HepG2 (cell line): Measurements from ENCODE around the gene SDK2. TPM values are rescaled to one million over a fixed set of nuclear protein-coding genes. Genes with fewer than 3 reads are reported as not detected.

Source experiments
- ATAC-seq: fragments of 200-7000 bp; cut with Tn5 transposase; 3 replicates; pipeline ENCODE4 v1.9.1; 2020; ENCODE audit warnings: mild to moderate bottlenecking, moderate library complexity
- BruUV-seq: library from RNA; stranded (reverse); fragments of 400-500 nt; replicated peaks from 2 replicates; lab custom pipeline; 2021; lab: Mats Ljungman, UMichigan
- CTCF ChIA-PET: fragments of 300-600 bp; formaldehyde crosslinking; extraction: SDS; loops from one replicate; lab custom pipeline; 2021; ENCODE audit warnings: low total read pairs, inconsistent platforms, low intra/inter-chr PET ratio; lab: Yijun Ruan, JAX
- POLR2A ChIA-PET: fragments of 350-600 bp; sonication (Branson Sonifier 250); formaldehyde crosslinking; loops from one replicate; lab custom pipeline; 2020; ENCODE audit warnings: antibody characterized with exemption, inconsistent platforms; lab: Yijun Ruan, JAX
- DNase-seq: peaks from one replicate; pipeline ENCODE4 v3.0.0-alpha.2; 2015; ENCODE audit warnings: low spot score
- FAIRE-seq: peaks from 3 replicates; lab custom pipeline; 2011; peaks lifted over from hg19 to GRCh38; lab: Jason Lieb, UNC
- H2AFZ ChIP-seq: one replicate; pipeline ENCODE4 v1.6.1; 2011; ENCODE audit warnings: low read length, inconsistent platforms
- H3K27ac ChIP-seq: fragments of 300-600 bp; 3 replicates; pipeline ENCODE4 v1.8.0; 2011; ENCODE audit warnings: mixed run types, mild to moderate bottlenecking, mixed read lengths, low read length, inconsistent platforms; ENCODE audit not compliant: insufficient read depth; ENCODE audit errors: extremely low read length
- H3K27me3 ChIP-seq, 2 experiments: fragments of 200-600 bp in 1 of 2; 2 replicates in 1 of 2; 3 replicates in 1 of 2; pipeline versions ENCODE4 v1.6.0 to v1.8.0; 2011; ENCODE audit warnings: low read length in 2 of 2, mild to moderate bottlenecking in 2 of 2, moderate library complexity in 2 of 2, inconsistent platforms in 1 of 2; ENCODE audit not compliant: insufficient read depth in 2 of 2, control insufficient read depth in 1 of 2
- H3K36me3 ChIP-seq, 2 experiments: fragments of 200-600 bp in 1 of 2; replicated peaks in 1 of 2; 2 replicates in 1 of 2; 3 replicates in 1 of 2; pipeline versions ENCODE4 v1.5.1 to v1.8.0; 2011; ENCODE audit warnings: low read length in 2 of 2, inconsistent platforms in 1 of 2; ENCODE audit not compliant: insufficient read depth in 2 of 2, control insufficient read depth in 1 of 2
- H3K4me1 ChIP-seq: 2 replicates; pipeline ENCODE4 v1.5.1; 2012; ENCODE audit warnings: low read length, inconsistent platforms; ENCODE audit not compliant: insufficient read depth
- H3K4me2 ChIP-seq: 2 replicates; pipeline ENCODE4 v1.6.0; 2011; ENCODE audit warnings: low read depth, low read length, inconsistent platforms
- H3K4me3 ChIP-seq, 3 experiments: fragments of 200-600 bp in 1 of 3; sonication (generic), shearing (Covaris generic) in 1 of 3; replicated peaks in 1 of 3; 2 replicates each; pipeline ENCODE4 v1.5.1; 2011 to 2016; ENCODE audit warnings: low read length in 3 of 3, inconsistent platforms in 2 of 3, low read depth in 2 of 3, mild to moderate bottlenecking in 2 of 3, control low read depth in 1 of 3, mixed read lengths in 1 of 3; ENCODE audit not compliant: insufficient read depth in 1 of 3
- H3K79me2 ChIP-seq: one replicate; pipeline ENCODE4 v1.6.1; 2011; ENCODE audit warnings: low read length, inconsistent platforms; ENCODE audit not compliant: insufficient read depth
- H3K9ac ChIP-seq: 2 replicates; pipeline ENCODE4 v1.6.0; 2011; ENCODE audit warnings: mild to moderate bottlenecking, low read depth, low read length, inconsistent platforms; ENCODE audit not compliant: insufficient read depth
- H3K9me3 ChIP-seq: 2 replicates; pipeline ENCODE4 v1.5.1; 2012; ENCODE audit warnings: mild to moderate bottlenecking, low read length
- H4K20me1 ChIP-seq: 2 replicates; pipeline ENCODE4 v1.6.0; 2011; ENCODE audit warnings: inconsistent platforms, mild to moderate bottlenecking, low read length, moderate library complexity; ENCODE audit not compliant: insufficient read depth
- NFIC ChIP-seq: IDR thresholded peaks from 2 replicates; pipeline ENCODE4 v1.6.1; 2012; ENCODE audit warnings: mild to moderate bottlenecking, low read length, inconsistent platforms
- PCBP2 ChIP-seq: fragments of 200-400 bp; formaldehyde crosslinking; optimal IDR thresholded peaks from 2 replicates; pipeline ENCODE3; 2018; ENCODE audit warnings: low read length, low read depth; ENCODE audit not compliant: poor library complexity, severe bottlenecking
- SAP130 ChIP-seq: IDR thresholded peaks from 2 replicates; pipeline ENCODE4 v1.6.1; 2016; ENCODE audit warnings: low read depth
- STAT6 ChIP-seq: sonication (generic); formaldehyde crosslinking; IDR thresholded peaks from 2 replicates; pipeline ENCODE4 v1.4.0; 2020; ENCODE audit warnings: missing genetic modification reagents, mild to moderate bottlenecking, borderline replicate concordance
- ZNF567 ChIP-seq: sonication (generic); formaldehyde crosslinking; IDR thresholded peaks from 2 replicates; pipeline ENCODE4 v1.8.1; 2023; ENCODE audit warnings: mild to moderate bottlenecking, missing genetic modification reagents, borderline replicate concordance
- ZXDC ChIP-seq: sonication (generic); formaldehyde crosslinking; IDR thresholded peaks from 2 replicates; pipeline ENCODE4 v1.5.0; 2020; ENCODE audit warnings: mild to moderate bottlenecking, missing genetic modification reagents
- WGBS: methylation state at CpG from one replicate; pipeline ENCODE4 v1.1.6; 2017; ENCODE audit warnings: low lambda C conversion rate; 5-methylcytosine and 5-hydroxymethylcytosine counted together
- in situ Hi-C: cut with HindIII; loops from 2 replicates; pipeline ENCODE4 v1.10.0; 2017; ENCODE audit warnings: low pct_unique_long_range_greater_than_20kb; ENCODE audit not compliant: extremely low pct_ligation_motif_present
- intact Hi-C: fragments of 100-400 bp; cut with micrococcal nuclease; formaldehyde crosslinking; loops from one replicate; pipeline ENCODE4 v1.10.0; 2022; ENCODE audit not compliant: unreplicated experiment
- polyA plus RNA-seq, 8 experiments: library from polyadenylated mRNA; depleted of rRNA in 3 of 8; stranded (reverse) in 7 of 8; unstranded in 1 of 8; fragments of >200 nt; fragmentation: Illumina TruSeq in 4 of 8; extraction: Trizol in 4 of 8; gene quantifications; 2 replicates each; pipeline versions ENCODE4 v1.2.1 to v1.2.3, GENCODE V29; 2011 to 2016; ENCODE audit warnings: low read depth in 4 of 8, missing spikeins in 1 of 8, mixed read lengths in 1 of 8; ENCODE audit not compliant: insufficient read depth in 1 of 8
- total RNA-seq, 5 experiments: library from RNA; depleted of rRNA; stranded (reverse); fragments of >200 nt; fragmentation: Illumina TruSeq; extraction: Trizol; gene quantifications; 2 replicates each; pipeline ENCODE4 v1.2.3, GENCODE V29; 2016; ENCODE audit warnings: low read depth in 1 of 5
- TF ChIP-seq, protein P1 (sequence below): sonication (generic); formaldehyde crosslinking; IDR thresholded peaks from 2 replicates; pipeline ENCODE4 v1.4.0; 2020; ENCODE audit warnings: missing genetic modification reagents
- TF ChIP-seq, protein P2 (sequence below): IDR thresholded peaks from 2 replicates; pipeline ENCODE4 v1.6.1; 2016

The SDK2 gene
- total and polyA plus RNA-seq, 2 of the 13 experiments (the other 11 are each of a cell fraction or from before 2014, with no cell fraction given): not detected

DNA sequence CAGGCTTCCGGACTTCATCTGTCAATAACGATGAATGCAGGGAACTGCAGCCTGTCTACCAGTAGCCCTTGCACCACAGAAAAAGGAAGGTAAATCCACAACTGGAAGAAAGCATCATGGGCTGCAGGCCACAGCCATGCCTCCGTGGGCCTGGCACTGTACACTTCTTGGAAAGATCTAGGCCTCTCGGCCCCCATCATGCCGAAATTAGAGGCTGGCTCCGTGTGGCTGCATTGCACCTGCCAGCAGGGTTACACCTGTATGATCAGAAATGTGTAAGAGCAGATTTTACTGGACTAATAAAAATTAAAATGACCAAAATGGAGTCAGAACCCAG, 52.2 kb downstream of the SDK2 start:
- intact Hi-C loops (no loop called here), in situ Hi-C loops (no loop called here)
- no peak overlapping the region for H3K9ac ChIP-seq
- H3K4me3 ChIP-seq: no peak overlapping the region
- no peak overlapping the region for H2AFZ ChIP-seq
- ChIA-PET CTCF (no interaction called here), POLR2A (no interaction called here)
- H3K4me1 ChIP-seq: no peaks in the 10 kb centered on the region
- H3K27me3 ChIP-seq: peaks cover 13 to 87% of the 10 kb centered on the region in 2 experiments; a peak in 4 of 5 replicates
- H3K4me2 ChIP-seq: no peak overlapping the region
- WGBS: 7% methylated on average over 6 of the region's 6 CpGs
- no peaks in the 10 kb centered on the region for H3K79me2 ChIP-seq
- TF ChIP-seq NFIC (no peak), STAT6 (CRISPR knock-in tag) (no peak), PCBP2 (no peak), ZXDC (no peak), ZNF567 (CRISPR knock-in tag) (no peak), SAP130 (CRISPR knock-in tag) (no peak)
- TF ChIP-seq, protein P1, sequence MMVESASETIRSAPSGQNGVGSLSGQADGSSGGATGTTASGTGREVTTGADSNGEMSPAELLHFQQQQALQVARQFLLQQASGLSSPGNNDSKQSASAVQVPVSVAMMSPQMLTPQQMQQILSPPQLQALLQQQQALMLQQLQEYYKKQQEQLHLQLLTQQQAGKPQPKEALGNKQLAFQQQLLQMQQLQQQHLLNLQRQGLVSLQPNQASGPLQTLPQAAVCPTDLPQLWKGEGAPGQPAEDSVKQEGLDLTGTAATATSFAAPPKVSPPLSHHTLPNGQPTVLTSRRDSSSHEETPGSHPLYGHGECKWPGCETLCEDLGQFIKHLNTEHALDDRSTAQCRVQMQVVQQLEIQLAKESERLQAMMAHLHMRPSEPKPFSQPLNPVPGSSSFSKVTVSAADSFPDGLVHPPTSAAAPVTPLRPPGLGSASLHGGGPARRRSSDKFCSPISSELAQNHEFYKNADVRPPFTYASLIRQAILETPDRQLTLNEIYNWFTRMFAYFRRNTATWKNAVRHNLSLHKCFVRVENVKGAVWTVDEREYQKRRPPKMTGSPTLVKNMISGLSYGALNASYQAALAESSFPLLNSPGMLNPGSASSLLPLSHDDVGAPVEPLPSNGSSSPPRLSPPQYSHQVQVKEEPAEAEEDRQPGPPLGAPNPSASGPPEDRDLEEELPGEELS (CRISPR knock-in tag): no peak
- TF ChIP-seq, protein P2, sequence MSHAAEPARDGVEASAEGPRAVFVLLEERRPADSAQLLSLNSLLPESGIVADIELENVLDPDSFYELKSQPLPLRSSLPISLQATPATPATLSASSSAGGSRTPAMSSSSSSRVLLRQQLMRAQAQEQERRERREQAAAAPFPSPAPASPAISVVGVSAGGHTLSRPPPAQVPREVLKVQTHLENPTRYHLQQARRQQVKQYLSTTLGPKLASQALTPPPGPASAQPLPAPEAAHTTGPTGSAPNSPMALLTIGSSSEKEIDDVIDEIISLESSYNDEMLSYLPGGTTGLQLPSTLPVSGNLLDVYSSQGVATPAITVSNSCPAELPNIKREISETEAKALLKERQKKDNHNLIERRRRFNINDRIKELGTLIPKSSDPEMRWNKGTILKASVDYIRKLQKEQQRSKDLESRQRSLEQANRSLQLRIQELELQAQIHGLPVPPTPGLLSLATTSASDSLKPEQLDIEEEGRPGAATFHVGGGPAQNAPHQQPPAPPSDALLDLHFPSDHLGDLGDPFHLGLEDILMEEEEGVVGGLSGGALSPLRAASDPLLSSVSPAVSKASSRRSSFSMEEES (CRISPR knock-in tag): no peak
- DNase-seq: no peak
- no peak overlapping the region for H3K27ac ChIP-seq
- H4K20me1 ChIP-seq: no peaks in the 10 kb centered on the region
- BruUV-seq: no TSS peak
- FAIRE-seq: no peak
- no peak for ATAC-seq
- no peaks in the 10 kb centered on the region for H3K9me3 ChIP-seq
- H3K36me3 ChIP-seq: no peaks in the 10 kb centered on the region
